CD14-positive monocyte (primary cell): ENCODE measurements around the gene USB1. TPM values are rescaled to one million over a fixed set of nuclear protein-coding genes. Genes with fewer than 3 reads are reported as not detected.

Experiments
- DNase-seq, 3 donors: peaks; one replicate each; pipeline ENCODE4 v3.0.0-alpha.2; 2011 to 2022
- H2AFZ ChIP-seq: 2 replicates; pipeline ENCODE4 v1.6.0; 2012; ENCODE audit warnings: mild to moderate bottlenecking, low read depth, low read length, inconsistent platforms; ENCODE audit not compliant: insufficient read depth, poor library complexity, severe bottlenecking
- H3K27ac ChIP-seq, 2 donors: 1 replicate in 1 of 2; 2 replicates in 1 of 2; pipeline ENCODE4 v1.5.1; 2012 to 2013; ENCODE audit warnings: low read length in 2 of 2, control low read depth in 1 of 2, inconsistent platforms in 1 of 2, low read depth in 1 of 2, mild to moderate bottlenecking in 1 of 2
- H3K27me3 ChIP-seq, 2 donors: one replicate each; pipeline versions ENCODE4 v1.6.0 to v1.6.1; 2011 to 2013; ENCODE audit warnings: low read length in 2 of 2; ENCODE audit not compliant: control insufficient read depth in 2 of 2, insufficient read depth in 2 of 2
- H3K36me3 ChIP-seq, 2 donors: replicated peaks in 1 of 2; 1 replicate in 1 of 2; 2 replicates in 1 of 2; pipeline versions ENCODE4 v1.5.1 to v1.6.1; 2012 to 2013; ENCODE audit warnings: low read length in 2 of 2, control low read depth in 1 of 2, inconsistent platforms in 1 of 2, mild to moderate bottlenecking in 1 of 2; ENCODE audit not compliant: insufficient read depth in 2 of 2, control insufficient read depth in 1 of 2
- H3K4me1 ChIP-seq, 2 donors: 1 replicate in 1 of 2; 2 replicates in 1 of 2; pipeline versions ENCODE4 v1.5.1 to v1.6.1; 2012 to 2013; ENCODE audit warnings: low read length in 2 of 2, control low read depth in 1 of 2, inconsistent platforms in 1 of 2, mild to moderate bottlenecking in 1 of 2, moderate library complexity in 1 of 2; ENCODE audit not compliant: insufficient read depth in 2 of 2, control insufficient read depth in 1 of 2
- H3K4me2 ChIP-seq: replicated peaks from 2 replicates; pipeline ENCODE3; 2012; ENCODE audit warnings: low read length, moderate library complexity, mild to moderate bottlenecking; ENCODE audit not compliant: poor library complexity, severe bottlenecking; ENCODE audit errors: extremely low read depth
- H3K4me3 ChIP-seq, 3 experiments: fragments of 200-600 bp in 1 of 3; sonication (generic) in 1 of 3; replicated peaks in 1 of 3; 1 replicate in 2 of 3; 2 replicates in 1 of 3; pipeline ENCODE4 v1.5.1; 2011 to 2013; ENCODE audit warnings: low read length in 3 of 3, mild to moderate bottlenecking in 3 of 3, control low read depth in 2 of 3, low read depth in 2 of 3, inconsistent platforms in 1 of 3, moderate library complexity in 1 of 3
- H3K79me2 ChIP-seq: 2 replicates; pipeline ENCODE4 v1.6.0; 2012; ENCODE audit warnings: mild to moderate bottlenecking, control low read depth, inconsistent platforms, low read length, moderate library complexity; ENCODE audit not compliant: insufficient read depth
- H3K9ac ChIP-seq: 2 replicates; pipeline ENCODE4 v1.6.0; 2017; ENCODE audit warnings: low read length, mild to moderate bottlenecking; ENCODE audit not compliant: insufficient read depth, poor library complexity, severe bottlenecking
- H3K9me3 ChIP-seq, 2 donors: replicated peaks in 1 of 2; 1 replicate in 1 of 2; 2 replicates in 1 of 2; pipeline versions ENCODE4 v1.5.1 to v1.6.1; 2012 to 2013; ENCODE audit warnings: low read length in 2 of 2, control low read depth in 1 of 2; ENCODE audit not compliant: control insufficient read depth in 1 of 2, insufficient read depth in 1 of 2
- H4K20me1 ChIP-seq: 2 replicates; pipeline ENCODE4 v1.6.0; 2012; ENCODE audit warnings: mild to moderate bottlenecking, low read length, control low read depth, moderate library complexity; ENCODE audit not compliant: insufficient read depth
- H3K27ac Mint-ChIP-seq, 7 donors: one replicate each; pipeline ENCODE4 v1.8.0; 2020; ENCODE audit warnings: mild to moderate bottlenecking in 7 of 7, mixed read lengths in 7 of 7, moderate library complexity in 6 of 7, inconsistent platforms in 2 of 7
- H3K27me3 Mint-ChIP-seq, 3 donors: one replicate each; pipeline ENCODE4 v1.8.0; 2021 to 2022; ENCODE audit warnings: low read depth in 3 of 3, mild to moderate bottlenecking in 3 of 3, mixed read lengths in 3 of 3, moderate library complexity in 3 of 3, inconsistent platforms in 1 of 3
- H3K36me3 Mint-ChIP-seq, 2 donors: one replicate each; pipeline ENCODE4 v1.8.0; 2020; ENCODE audit warnings: mixed read lengths in 2 of 2, inconsistent platforms in 1 of 2, mild to moderate bottlenecking in 1 of 2
- H3K4me1 Mint-ChIP-seq: one replicate; pipeline ENCODE4 v1.8.0; 2020; ENCODE audit warnings: mild to moderate bottlenecking, mixed read lengths
- H3K4me3 Mint-ChIP-seq, 2 donors: one replicate each; pipeline ENCODE4 v1.8.0; 2020; ENCODE audit warnings: mild to moderate bottlenecking in 2 of 2, mixed read lengths in 2 of 2, moderate library complexity in 1 of 2
- H3K9me3 Mint-ChIP-seq, 7 donors: one replicate each; pipeline ENCODE4 v1.8.0; 2020 to 2022; ENCODE audit warnings: mixed read lengths in 7 of 7, mild to moderate bottlenecking in 6 of 7, moderate library complexity in 6 of 7, inconsistent platforms in 2 of 7
- CTCF ChIP-seq: fragments of 200-600 bp; IDR thresholded peaks from one replicate; pipeline ENCODE4 v1.8.0; 2022; ENCODE audit warnings: antibody characterized with exemption, mild to moderate bottlenecking
- WGBS: methylation state at CpG from one replicate; pipeline ENCODE4 v1.1.5; 2013; ENCODE audit warnings: missing lambda C conversion rate; ENCODE audit not compliant: insufficient coverage; 5-methylcytosine and 5-hydroxymethylcytosine counted together
- intact Hi-C, 2 donors: fragments of 100-400 bp; cut with micrococcal nuclease; formaldehyde crosslinking; loops; one replicate each; pipeline versions ENCODE4 v1.15.0 to v1.15.1; 2023
- polyA plus RNA-seq, 3 donors: library from polyadenylated mRNA; depleted of rRNA in 1 of 3; unstranded in 2 of 3; stranded (reverse) in 1 of 3; fragments of 300-500 nt in 2 of 3; fragments of >200 nt in 1 of 3; fragmentation: Illumina TruSeq in 2 of 3; gene quantifications; 1 replicate in 2 of 3; 2 replicates in 1 of 3; pipeline ENCODE4 v1.2.3, GENCODE V29; 2012 to 2021

The USB1 gene
- polyA plus RNA-seq, 3 donors: 25.7 to 55.7 (median 44.4) TPM

DNA sequence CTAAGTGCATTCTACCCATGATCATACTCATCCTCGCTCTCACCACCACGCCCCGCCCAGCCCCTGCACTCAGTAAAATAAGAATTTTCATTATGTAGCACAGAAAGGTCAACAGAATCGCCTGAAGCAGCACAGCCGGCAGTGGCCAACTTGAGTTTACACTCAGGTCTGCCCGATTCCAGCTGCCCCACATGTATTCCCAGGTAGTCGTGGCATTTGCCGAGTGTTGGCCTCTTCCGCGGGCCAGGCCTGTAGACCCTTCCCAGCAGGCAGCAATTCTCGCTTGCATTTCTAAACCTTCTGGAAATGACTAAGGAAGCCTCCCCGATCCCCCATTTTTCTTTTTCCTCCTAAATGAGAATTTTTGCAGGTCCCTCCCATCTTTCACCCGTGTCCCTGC lies 30.9 kb upstream of the USB1 start:
- H3K9ac ChIP-seq: no peak overlapping the region
- no peak overlapping the region for H3K4me3 ChIP-seq
- H2AFZ ChIP-seq: no peak overlapping the region
- H3K4me1 ChIP-seq: no peaks in the 10 kb centered on the region
- no peak overlapping the region for H3K27ac ChIP-seq
- 93% methylated on average over 10 of the region's 13 CpGs for WGBS
- H3K27ac Mint-ChIP-seq: peak overlapping the region in 1 of 7 donors; percentile 19
- H3K9me3 ChIP-seq: no peaks in the 10 kb centered on the region
- no peaks in the 10 kb centered on the region for H3K36me3 Mint-ChIP-seq
- no peaks in the 10 kb centered on the region for H4K20me1 ChIP-seq
- no peaks in the 10 kb centered on the region for H3K79me2 ChIP-seq
- H3K27me3 Mint-ChIP-seq: peaks cover 0 to 11% (median 4%) of the 10 kb centered on the region in 3 donors
- no peaks in the 10 kb centered on the region for H3K27me3 ChIP-seq
- H3K4me2 ChIP-seq: no peak overlapping the region
- no peak for TF ChIP-seq CTCF
- peaks cover 0 to 1% (median 0%) of the 10 kb centered on the region in 7 donors for H3K9me3 Mint-ChIP-seq
- intact Hi-C loops: no loop called here
- H3K4me3 Mint-ChIP-seq: no peak overlapping the region
- DNase-seq: no peak
- no peaks in the 10 kb centered on the region for H3K36me3 ChIP-seq
- peaks cover 3% of the 10 kb centered on the region for H3K4me1 Mint-ChIP-seq

DNA sequence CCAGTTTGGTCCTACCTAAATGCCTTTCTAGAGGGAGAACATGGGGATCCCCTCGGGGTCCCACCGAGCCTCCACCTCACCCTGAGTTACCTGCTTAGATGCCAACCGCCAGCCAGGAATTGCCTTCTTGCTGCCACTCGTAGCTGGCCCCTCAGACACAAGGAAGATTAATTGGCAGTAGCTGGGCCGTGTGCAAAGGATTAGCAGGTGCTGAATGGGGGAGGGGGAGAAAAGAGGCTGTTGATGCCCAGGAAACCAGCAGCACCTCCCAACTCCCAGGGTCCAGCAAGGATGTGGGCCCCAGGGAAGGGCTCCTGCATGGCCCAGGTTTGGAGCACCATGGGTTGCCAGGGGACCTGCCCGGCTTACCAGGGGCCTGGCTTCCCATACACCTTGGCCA lies 30.2 kb upstream of the USB1 start, which contains the start of gene CNGB1:
CNGB1 (minus strand) TSS at position 159 of the 400 bp plus-strand sequence. CDS start 3,842 bp downstream, outside the sequence.
- Mint-ChIP-seq H3K9me3 (peaks cover 0 to 1% (median 0%) of the 10 kb centered on the region in 7 donors), H3K36me3 (no peaks in the 10 kb centered on the region), H3K27ac (peak within 1 kb of the TSS in 2 of 7 donors; percentile 19 to 26), H3K27me3 (peaks cover 0 to 9% (median 4%) of the 10 kb centered on the region in 3 donors), H3K4me3 (no peak within 1 kb of the TSS), H3K4me1 (peaks cover 3% of the 10 kb centered on the region)
- H3K27ac ChIP-seq: no peak within 1 kb of the TSS
- H3K9me3 ChIP-seq: no peaks in the 10 kb centered on the region
- no peaks in the 10 kb centered on the region for H3K27me3 ChIP-seq
- no peak for DNase-seq
- H3K4me3 ChIP-seq: no peak within 1 kb of the TSS
- no peaks in the 10 kb centered on the region for H3K4me1 ChIP-seq
- TF ChIP-seq CTCF: no peak
- H2AFZ ChIP-seq: no peak within 1 kb of the TSS
- no peak within 1 kb of the TSS for H3K9ac ChIP-seq
- no peak within 1 kb of the TSS for H3K4me2 ChIP-seq
- intact Hi-C loops: no loop called here
- no peaks in the 10 kb centered on the region for H3K79me2 ChIP-seq
- H3K36me3 ChIP-seq: no peaks in the 10 kb centered on the region
- WGBS: 92% methylated on average over 2 of the region's 6 CpGs
- H4K20me1 ChIP-seq: no peaks in the 10 kb centered on the region
